Trophoblast cell (in vitro differentiated cells and primary cell): ENCODE results near the gene EPS15.
A peak's percentile ranks its signal among the peaks of the same experiment; 100 is the strongest.

Experiments
- DNase-seq, 2 donors: peaks; one replicate each; pipeline ENCODE4 v3.0.0-alpha.2; 2016
- H2AFZ ChIP-seq: 2 replicates; pipeline ENCODE4 v1.6.1; 2013; ENCODE audit warnings: low read length, moderate library complexity, mild to moderate bottlenecking; ENCODE audit not compliant: insufficient read depth, poor library complexity
- H2AK5ac ChIP-seq: 2 replicates; pipeline ENCODE4 v1.6.1; 2013; ENCODE audit warnings: mild to moderate bottlenecking, low read length
- H2BK120ac ChIP-seq: 2 replicates; pipeline ENCODE4 v1.6.1; 2013; ENCODE audit warnings: low read length, mild to moderate bottlenecking, moderate library complexity; ENCODE audit not compliant: insufficient read depth, poor library complexity
- H2BK12ac ChIP-seq: 2 replicates; pipeline ENCODE4 v1.6.1; 2013; ENCODE audit warnings: mild to moderate bottlenecking, low read length, moderate library complexity
- H2BK5ac ChIP-seq: 2 replicates; pipeline ENCODE4 v1.6.1; 2013; ENCODE audit warnings: low read length, low read depth, moderate library complexity, mild to moderate bottlenecking; ENCODE audit not compliant: poor library complexity
- H3K14ac ChIP-seq: 2 replicates; pipeline ENCODE4 v1.6.1; 2013; ENCODE audit warnings: mild to moderate bottlenecking, low read length
- H3K18ac ChIP-seq: 2 replicates; pipeline ENCODE4 v1.6.1; 2013; ENCODE audit warnings: mild to moderate bottlenecking, low read length
- H3K23ac ChIP-seq: 2 replicates; pipeline ENCODE4 v1.6.1; 2013; ENCODE audit warnings: low read length
- H3K27ac ChIP-seq: 2 replicates; pipeline ENCODE4 v1.5.1; 2013; ENCODE audit warnings: low read depth, mild to moderate bottlenecking, inconsistent platforms, low read length, moderate library complexity
- H3K27me3 ChIP-seq: 2 replicates; pipeline ENCODE4 v1.6.1; 2013; ENCODE audit warnings: inconsistent platforms, mild to moderate bottlenecking, low read length, moderate library complexity; ENCODE audit not compliant: insufficient read depth
- H3K36me3 ChIP-seq, 2 experiments: 1 replicate in 1 of 2; 2 replicates in 1 of 2; pipeline ENCODE4 v1.6.1; 2013; ENCODE audit warnings: low read length in 2 of 2, mild to moderate bottlenecking in 2 of 2, moderate library complexity in 1 of 2; ENCODE audit not compliant: insufficient read depth in 2 of 2, control insufficient read depth in 1 of 2
- H3K4ac ChIP-seq: 2 replicates; pipeline ENCODE4 v1.6.1; 2013; ENCODE audit warnings: low read depth, mild to moderate bottlenecking, low read length, moderate library complexity
- H3K4me1 ChIP-seq, 2 experiments: 1 replicate in 1 of 2; 2 replicates in 1 of 2; pipeline ENCODE4 v1.6.1; 2013; ENCODE audit warnings: low read length in 2 of 2, mild to moderate bottlenecking in 2 of 2, moderate library complexity in 1 of 2; ENCODE audit not compliant: insufficient read depth in 2 of 2, control insufficient read depth in 1 of 2
- H3K4me2 ChIP-seq: 2 replicates; pipeline ENCODE4 v1.6.1; 2013; ENCODE audit warnings: inconsistent platforms, mild to moderate bottlenecking, low read length, moderate library complexity
- H3K4me3 ChIP-seq: 2 replicates; pipeline ENCODE4 v1.5.1; 2013; ENCODE audit warnings: mild to moderate bottlenecking, low read depth, low read length, inconsistent platforms
- H3K79me1 ChIP-seq: one replicate; pipeline ENCODE4 v1.6.1; 2013; ENCODE audit warnings: low read length
- H3K79me2 ChIP-seq: 2 replicates; pipeline ENCODE4 v1.6.1; 2013; ENCODE audit warnings: low read length, mild to moderate bottlenecking; ENCODE audit not compliant: control insufficient read depth, insufficient read depth, poor library complexity
- H3K9ac ChIP-seq: 2 replicates; pipeline ENCODE4 v1.6.1; 2013; ENCODE audit warnings: mild to moderate bottlenecking, low read length
- H3K9me3 ChIP-seq: 2 replicates; pipeline ENCODE4 v1.6.1; 2013; ENCODE audit warnings: low read depth, mild to moderate bottlenecking, control low read depth, inconsistent platforms, low read length; ENCODE audit not compliant: insufficient read depth
- H4K12ac ChIP-seq: 2 replicates; pipeline ENCODE4 v1.6.1; 2013; ENCODE audit warnings: low read depth, mild to moderate bottlenecking, low read length, moderate library complexity
- H4K8ac ChIP-seq: 2 replicates; pipeline ENCODE4 v1.6.1; 2013; ENCODE audit warnings: low read depth, mild to moderate bottlenecking, low read length, moderate library complexity
- H4K91ac ChIP-seq: one replicate; pipeline ENCODE4 v1.6.1; 2013; ENCODE audit warnings: low read depth, mild to moderate bottlenecking, low read length, moderate library complexity
- WGBS: extraction: QIAGEN DNeasy Blood & Tissue Kit; methylation state at CpG from one replicate; pipeline ENCODE4 v1.1.7; 2013; ENCODE audit warnings: missing lambda C conversion rate; ENCODE audit not compliant: insufficient read length, insufficient coverage; ENCODE audit errors: extremely low coverage; 5-methylcytosine and 5-hydroxymethylcytosine counted together

The EPS15 gene

DNA sequence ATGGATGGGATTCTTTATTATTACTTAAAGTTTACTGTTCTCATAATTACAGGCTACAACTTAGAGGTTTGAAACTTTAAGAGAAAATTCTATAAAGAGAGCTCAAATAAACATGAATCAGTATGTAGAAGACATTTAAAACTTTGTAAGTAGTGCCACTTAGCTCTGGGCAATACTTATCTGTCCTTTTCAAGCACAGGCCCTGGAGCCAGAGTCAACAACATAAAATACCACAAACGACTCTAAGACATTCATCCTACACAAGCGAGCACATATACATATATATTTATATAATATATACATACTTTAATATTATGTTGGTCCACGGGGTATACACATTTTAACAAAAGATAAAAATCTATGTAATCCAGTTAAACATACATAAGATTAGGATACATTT lies 164.7 kb downstream of the EPS15 start:
- Histone ChIP-seq H2BK12ac (no peak overlapping the region), H3K79me1 (no peaks in the 10 kb centered on the region), H2AK5ac (no peak overlapping the region), H4K12ac (no peak overlapping the region), H2BK5ac (no peak overlapping the region), H3K4me2 (no peak overlapping the region), H3K36me3 (peaks cover 6 to 12% of the 10 kb centered on the region in 2 experiments), H2BK120ac (no peak overlapping the region), H3K9me3 (no peaks in the 10 kb centered on the region), H3K14ac (no peak overlapping the region), H3K23ac (no peak overlapping the region), H3K4me1 (no peaks in the 10 kb centered on the region), H3K27ac (no peak overlapping the region), H4K91ac (no peak overlapping the region), H3K4ac (no peak overlapping the region), H3K9ac (no peak overlapping the region), H3K79me2 (no peaks in the 10 kb centered on the region), H2AFZ (no peak overlapping the region), H3K18ac (no peak overlapping the region), H4K8ac (no peak overlapping the region), H3K27me3 (no peaks in the 10 kb centered on the region), H3K4me3 (no peak overlapping the region)
- no peak for DNase-seq
- WGBS: no CpG with 5 or more reads among the region's 3 CpGs

DNA sequence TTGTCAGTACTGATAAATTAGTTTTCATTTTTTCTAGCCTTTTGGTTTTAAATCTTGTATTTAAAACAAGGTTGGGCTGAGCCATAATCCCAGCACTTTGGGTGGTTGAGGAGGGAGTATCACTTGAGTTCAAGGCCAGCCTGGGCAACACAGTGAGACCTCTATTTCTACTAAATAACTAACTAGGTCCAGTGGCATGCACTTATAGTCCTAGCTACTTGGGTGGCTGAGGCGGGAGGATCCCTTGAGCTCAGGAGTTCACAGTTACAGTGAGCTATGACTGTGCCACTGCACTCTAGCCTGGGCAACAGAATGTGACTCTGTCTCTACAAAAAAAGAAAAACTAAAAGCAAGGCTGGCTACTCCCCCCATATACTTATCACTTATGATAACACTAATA lies 167.2 kb downstream of the EPS15 start:
- Histone ChIP-seq H2AK5ac (no peak overlapping the region), H2BK12ac (no peak overlapping the region), H3K27ac (no peak overlapping the region), H3K23ac (no peak overlapping the region), H3K79me2 (no peaks in the 10 kb centered on the region), H3K4me3 (no peak overlapping the region), H4K12ac (no peak overlapping the region), H3K36me3 (peaks cover 5% of the 10 kb centered on the region in 2 experiments), H3K4ac (no peak overlapping the region), H3K18ac (no peak overlapping the region), H2BK120ac (no peak overlapping the region), H4K91ac (no peak overlapping the region), H3K9ac (no peak overlapping the region), H4K8ac (no peak overlapping the region), H2AFZ (no peak overlapping the region), H3K4me1 (no peaks in the 10 kb centered on the region), H2BK5ac (no peak overlapping the region), H3K27me3 (no peaks in the 10 kb centered on the region), H3K4me2 (no peak overlapping the region), H3K9me3 (no peaks in the 10 kb centered on the region), H3K79me1 (no peaks in the 10 kb centered on the region), H3K14ac (no peak overlapping the region)
- DNase-seq: no peak
- no CpG with 5 or more reads among the region's 1 CpG for WGBS

DNA sequence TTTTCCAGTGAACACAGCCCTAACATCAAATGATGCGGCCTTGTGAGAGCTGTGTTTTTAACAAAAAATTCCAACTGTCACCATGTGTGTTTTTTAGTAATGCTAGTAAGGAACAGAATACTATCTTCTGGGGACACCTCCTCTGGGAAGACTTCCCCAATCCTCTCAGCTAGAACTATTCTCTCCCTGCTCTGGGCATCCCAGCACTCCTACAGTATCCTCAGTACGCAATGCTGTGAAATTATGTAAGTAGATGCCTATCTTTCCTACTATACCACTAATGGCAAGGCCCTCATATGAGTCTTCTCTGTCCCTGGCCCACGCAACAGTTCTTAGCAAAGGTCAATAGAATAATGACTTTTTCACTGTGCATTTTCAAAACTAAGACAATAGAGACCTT lies 169.2 kb downstream of the EPS15 start:
- Histone ChIP-seq H2AFZ (no peak overlapping the region), H2BK120ac (no peak overlapping the region)

DNA sequence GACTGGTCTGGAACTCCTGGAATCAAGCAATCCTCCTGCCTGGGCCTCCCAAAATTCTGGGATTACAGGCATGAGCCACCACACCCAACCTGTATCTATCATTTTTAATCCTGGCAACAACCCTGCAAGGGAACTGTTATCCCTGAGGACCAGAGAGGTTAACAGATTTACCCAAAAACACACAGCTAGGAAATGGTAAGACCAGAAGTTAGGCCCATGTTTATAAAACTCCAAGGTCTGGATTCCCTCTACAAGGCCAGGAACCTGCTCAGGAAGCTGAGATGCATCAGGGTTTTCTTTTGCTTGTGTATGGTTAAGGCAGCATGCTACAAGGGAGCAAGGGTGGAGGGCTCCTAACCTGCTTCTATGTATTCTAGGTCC lies 170.9 kb downstream of the EPS15 start:
- Histone ChIP-seq H3K27ac (no peak overlapping the region), H2BK5ac (no peak overlapping the region), H3K9ac (no peak overlapping the region), H2AFZ (no peak overlapping the region), H3K79me2 (peaks cover 3% of the 10 kb centered on the region), H2BK12ac (no peak overlapping the region), H3K14ac (no peak overlapping the region), H3K36me3 (no peaks in the 10 kb centered on the region), H3K4me2 (no peak overlapping the region), H3K23ac (no peak overlapping the region), H2AK5ac (no peak overlapping the region), H4K12ac (no peak overlapping the region), H3K4me3 (no peak overlapping the region), H4K8ac (no peak overlapping the region), H3K4ac (no peak overlapping the region), H2BK120ac (no peak overlapping the region), H3K4me1 (peaks cover 12 to 21% of the 10 kb centered on the region in 2 experiments), H3K18ac (no peak overlapping the region), H4K91ac (no peak overlapping the region), H3K79me1 (peaks cover 5% of the 10 kb centered on the region), H3K9me3 (no peaks in the 10 kb centered on the region), H3K27me3 (peaks cover 5% of the 10 kb centered on the region)
- no peak for DNase-seq

More for the DNA sequence above, 169.2 kb downstream of the EPS15 start:
- Histone ChIP-seq H3K14ac (no peak overlapping the region), H3K4ac (no peak overlapping the region), H3K23ac (no peak overlapping the region), H2BK12ac (no peak overlapping the region), H3K79me2 (no peaks in the 10 kb centered on the region), H3K4me1 (peaks cover 8 to 15% of the 10 kb centered on the region in 2 experiments), H3K4me2 (no peak overlapping the region), H3K36me3 (peaks cover 3 to 5% of the 10 kb centered on the region in 2 experiments), H4K12ac (no peak overlapping the region), H4K91ac (no peak overlapping the region), H4K8ac (no peak overlapping the region), H3K9me3 (no peaks in the 10 kb centered on the region), H2AK5ac (no peak overlapping the region), H3K18ac (no peak overlapping the region), H3K9ac (no peak overlapping the region), H2BK5ac (no peak overlapping the region), H3K27me3 (no peaks in the 10 kb centered on the region), H3K79me1 (no peaks in the 10 kb centered on the region), H3K27ac (no peak overlapping the region), H3K4me3 (no peak overlapping the region)
- DNase-seq: peak in 1 of 2 donors; percentile 40
- no CpG with 5 or more reads among the region's 3 CpGs for WGBS
